Hepatocyte (in vitro differentiated cells): ENCODE results near the gene KNCN.

Experiments used
- EZH2 ChIP-seq: fragments of 200-600 bp; sonication (generic); IDR thresholded peaks from 2 replicates; pipeline ENCODE4 v1.6.1; 2016; ENCODE audit warnings: antibody characterized with exemption, mild to moderate bottlenecking, borderline replicate concordance
- TF ChIP-seq, protein P1 (sequence below): fragments of 200-600 bp; sonication (generic); IDR thresholded peaks from 2 replicates; pipeline ENCODE4 v1.5.1; 2016; ENCODE audit warnings: antibody characterized with exemption, mild to moderate bottlenecking; ENCODE audit not compliant: poor library complexity

DNA sequence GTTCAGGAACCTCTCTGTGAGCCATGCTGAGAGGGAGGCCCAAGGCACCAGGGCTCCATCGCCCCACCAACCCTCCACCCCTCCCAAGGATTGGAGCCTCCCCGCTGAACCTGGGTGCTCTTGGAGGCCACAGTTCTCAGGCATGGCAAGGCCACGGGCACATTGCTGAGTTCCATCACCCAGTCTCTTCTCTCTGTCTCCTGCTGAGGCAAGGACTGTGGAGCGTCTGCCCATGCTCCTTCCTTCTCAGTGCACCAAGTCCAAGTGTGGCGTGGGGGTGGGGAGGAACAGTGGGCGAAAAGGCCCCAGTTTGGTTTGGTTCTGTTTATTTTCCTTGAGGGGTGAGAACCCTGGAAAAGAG lies 2.8 kb upstream of the KNCN start:
- TF ChIP-seq, protein P1, sequence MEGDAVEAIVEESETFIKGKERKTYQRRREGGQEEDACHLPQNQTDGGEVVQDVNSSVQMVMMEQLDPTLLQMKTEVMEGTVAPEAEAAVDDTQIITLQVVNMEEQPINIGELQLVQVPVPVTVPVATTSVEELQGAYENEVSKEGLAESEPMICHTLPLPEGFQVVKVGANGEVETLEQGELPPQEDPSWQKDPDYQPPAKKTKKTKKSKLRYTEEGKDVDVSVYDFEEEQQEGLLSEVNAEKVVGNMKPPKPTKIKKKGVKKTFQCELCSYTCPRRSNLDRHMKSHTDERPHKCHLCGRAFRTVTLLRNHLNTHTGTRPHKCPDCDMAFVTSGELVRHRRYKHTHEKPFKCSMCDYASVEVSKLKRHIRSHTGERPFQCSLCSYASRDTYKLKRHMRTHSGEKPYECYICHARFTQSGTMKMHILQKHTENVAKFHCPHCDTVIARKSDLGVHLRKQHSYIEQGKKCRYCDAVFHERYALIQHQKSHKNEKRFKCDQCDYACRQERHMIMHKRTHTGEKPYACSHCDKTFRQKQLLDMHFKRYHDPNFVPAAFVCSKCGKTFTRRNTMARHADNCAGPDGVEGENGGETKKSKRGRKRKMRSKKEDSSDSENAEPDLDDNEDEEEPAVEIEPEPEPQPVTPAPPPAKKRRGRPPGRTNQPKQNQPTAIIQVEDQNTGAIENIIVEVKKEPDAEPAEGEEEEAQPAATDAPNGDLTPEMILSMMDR, result no peak
- TF ChIP-seq EZH2, result no peak
